Measurements from ENCODE around the gene DOCK9. TPM values are rescaled to one million over a fixed set of nuclear protein-coding genes. Genes with fewer than 3 reads are reported as not detected.

Gene DOCK9
- total RNA-seq, 1 donor = 44.5 TPM

GRCh38 chr13:98880677-98881076 is 97.2 kb downstream of the DOCK9 start:
- no peak overlapping the region for H2AFZ ChIP-seq (ENCODE audit: low read length)
- TF ChIP-seq, protein P1, sequence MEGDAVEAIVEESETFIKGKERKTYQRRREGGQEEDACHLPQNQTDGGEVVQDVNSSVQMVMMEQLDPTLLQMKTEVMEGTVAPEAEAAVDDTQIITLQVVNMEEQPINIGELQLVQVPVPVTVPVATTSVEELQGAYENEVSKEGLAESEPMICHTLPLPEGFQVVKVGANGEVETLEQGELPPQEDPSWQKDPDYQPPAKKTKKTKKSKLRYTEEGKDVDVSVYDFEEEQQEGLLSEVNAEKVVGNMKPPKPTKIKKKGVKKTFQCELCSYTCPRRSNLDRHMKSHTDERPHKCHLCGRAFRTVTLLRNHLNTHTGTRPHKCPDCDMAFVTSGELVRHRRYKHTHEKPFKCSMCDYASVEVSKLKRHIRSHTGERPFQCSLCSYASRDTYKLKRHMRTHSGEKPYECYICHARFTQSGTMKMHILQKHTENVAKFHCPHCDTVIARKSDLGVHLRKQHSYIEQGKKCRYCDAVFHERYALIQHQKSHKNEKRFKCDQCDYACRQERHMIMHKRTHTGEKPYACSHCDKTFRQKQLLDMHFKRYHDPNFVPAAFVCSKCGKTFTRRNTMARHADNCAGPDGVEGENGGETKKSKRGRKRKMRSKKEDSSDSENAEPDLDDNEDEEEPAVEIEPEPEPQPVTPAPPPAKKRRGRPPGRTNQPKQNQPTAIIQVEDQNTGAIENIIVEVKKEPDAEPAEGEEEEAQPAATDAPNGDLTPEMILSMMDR (IDR thresholded peaks at IDR 0.05; ENCODE audit: extremely low read depth, low read depth, low read length) = no peak
- no peak for DNase-seq (ENCODE audit: insufficient read length, low spot score, missing footprints)
- H3K27me3 ChIP-seq (ENCODE audit: insufficient read depth, low read length) = no peaks in the 10 kb centered on the region
- H3K4me2 ChIP-seq (ENCODE audit: insufficient read depth, low read length) = no peak overlapping the region
- H3K9me3 ChIP-seq (ENCODE audit: low read depth, low read length) = no peaks in the 10 kb centered on the region
- H3K36me3 ChIP-seq (ENCODE audit: insufficient read depth, low read length) = no peaks in the 10 kb centered on the region
- H4K20me1 ChIP-seq (ENCODE audit: insufficient read depth, low read length) = no peaks in the 10 kb centered on the region
- no peaks in the 10 kb centered on the region for H3K4me1 ChIP-seq (ENCODE audit: insufficient read depth, low read length)
- no peak overlapping the region for H3K4me3 ChIP-seq (ENCODE audit: insufficient read depth, low read length)
- H3K27ac ChIP-seq (ENCODE audit: low read depth, low read length) = no peak overlapping the region
- no peaks in the 10 kb centered on the region for H3K79me2 ChIP-seq (ENCODE audit: insufficient read depth, low read length)

- no peaks in the 10 kb centered on the region for H3K9me3 ChIP-seq (ENCODE audit: low read depth, low read length)
- no peaks in the 10 kb centered on the region for H3K27me3 ChIP-seq (ENCODE audit: insufficient read depth, low read length)
- H3K4me2 ChIP-seq (ENCODE audit: insufficient read depth, low read length) = no peak overlapping the region
- no peaks in the 10 kb centered on the region for H3K79me2 ChIP-seq (ENCODE audit: insufficient read depth, low read length)
- H3K4me1 ChIP-seq (ENCODE audit: insufficient read depth, low read length) = no peaks in the 10 kb centered on the region
- H2AFZ ChIP-seq (ENCODE audit: low read length) = no peak overlapping the region
- H3K36me3 ChIP-seq (ENCODE audit: insufficient read depth, low read length) = no peaks in the 10 kb centered on the region
- TF ChIP-seq, protein P1 (IDR thresholded peaks at IDR 0.05; ENCODE audit: extremely low read depth, low read depth, low read length) = no peak
- no peak for DNase-seq (ENCODE audit: insufficient read length, low spot score, missing footprints)
- H4K20me1 ChIP-seq (ENCODE audit: insufficient read depth, low read length) = no peaks in the 10 kb centered on the region
- H3K4me3 ChIP-seq (ENCODE audit: insufficient read depth, low read length) = no peak overlapping the region
- no peak overlapping the region for H3K27ac ChIP-seq (ENCODE audit: low read depth, low read length)
Measured at GRCh38 chr13:98879957-98880356, 97.9 kb downstream of the DOCK9 start.

GRCh38 chr13:98879127-98879520 is 98.7 kb downstream of the DOCK9 start:
- no peaks in the 10 kb centered on the region for H3K79me2 ChIP-seq (ENCODE audit: insufficient read depth, low read length)
- TF ChIP-seq, protein P1 (IDR thresholded peaks at IDR 0.05; ENCODE audit: extremely low read depth, low read depth, low read length) = no peak
- H2AFZ ChIP-seq (ENCODE audit: low read length) = no peak overlapping the region
- H3K4me1 ChIP-seq (ENCODE audit: insufficient read depth, low read length) = no peaks in the 10 kb centered on the region
- H3K27ac ChIP-seq (ENCODE audit: low read depth, low read length) = no peak overlapping the region
- no peak overlapping the region for H3K4me3 ChIP-seq (ENCODE audit: insufficient read depth, low read length)
- no peaks in the 10 kb centered on the region for H3K9me3 ChIP-seq (ENCODE audit: low read depth, low read length)
- no peaks in the 10 kb centered on the region for H3K36me3 ChIP-seq (ENCODE audit: insufficient read depth, low read length)
- no peak overlapping the region for H3K4me2 ChIP-seq (ENCODE audit: insufficient read depth, low read length)
- no peaks in the 10 kb centered on the region for H3K27me3 ChIP-seq (ENCODE audit: insufficient read depth, low read length)
- no peak for DNase-seq (ENCODE audit: insufficient read length, low spot score, missing footprints)
- no peaks in the 10 kb centered on the region for H4K20me1 ChIP-seq (ENCODE audit: insufficient read depth, low read length)

DNA sequence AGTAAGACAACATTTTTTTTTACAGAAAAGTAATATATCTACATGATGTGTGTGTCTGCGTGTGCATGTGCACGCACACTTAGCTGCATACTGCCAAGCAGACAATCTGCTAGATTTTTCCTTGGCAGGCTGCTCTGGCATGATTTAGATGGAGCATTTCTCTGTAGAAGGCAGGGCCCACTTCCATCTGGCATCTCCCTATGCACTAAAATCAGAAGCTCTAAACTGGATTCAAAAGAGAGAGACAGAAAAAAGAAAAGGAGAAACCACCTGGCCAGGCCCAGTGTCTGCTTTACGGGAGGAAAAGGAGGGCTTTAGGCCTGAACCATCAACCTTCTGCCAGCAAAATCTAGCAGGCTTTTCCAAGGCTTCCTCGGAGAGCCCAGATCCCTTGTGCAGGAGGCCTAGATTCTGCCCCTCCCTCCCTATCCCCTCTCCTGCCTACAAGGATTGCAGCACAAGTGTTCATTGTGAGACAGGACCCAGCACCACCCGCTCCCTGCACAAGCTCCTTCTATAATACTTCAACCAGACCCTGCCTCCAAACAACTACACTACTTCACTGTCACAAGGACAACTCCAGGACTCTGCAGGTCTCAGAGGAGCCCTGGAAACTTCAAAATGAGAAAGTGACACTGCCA is 99.3 kb downstream of the DOCK9 start:
- H3K4me1 ChIP-seq (ENCODE audit: insufficient read depth, low read length) = no peaks in the 10 kb centered on the region
- H4K20me1 ChIP-seq (ENCODE audit: insufficient read depth, low read length) = no peaks in the 10 kb centered on the region
- H2AFZ ChIP-seq (ENCODE audit: low read length) = no peak overlapping the region
- H3K27ac ChIP-seq (ENCODE audit: low read depth, low read length) = no peak overlapping the region
- no peaks in the 10 kb centered on the region for H3K9me3 ChIP-seq (ENCODE audit: low read depth, low read length)
- H3K4me3 ChIP-seq (ENCODE audit: insufficient read depth, low read length) = no peak overlapping the region
- DNase-seq (ENCODE audit: insufficient read length, low spot score, missing footprints) = no peak
- H3K79me2 ChIP-seq (ENCODE audit: insufficient read depth, low read length) = no peaks in the 10 kb centered on the region
- H3K27me3 ChIP-seq (ENCODE audit: insufficient read depth, low read length) = no peaks in the 10 kb centered on the region
- H3K36me3 ChIP-seq (ENCODE audit: insufficient read depth, low read length) = no peaks in the 10 kb centered on the region
- no peak overlapping the region for H3K4me2 ChIP-seq (ENCODE audit: insufficient read depth, low read length)
- TF ChIP-seq, protein P1 (IDR thresholded peaks at IDR 0.05; ENCODE audit: extremely low read depth, low read depth, low read length) = no peak

Measured in osteoblast (primary cell).